ENCODE results near the gene FGF22.

DNA sequence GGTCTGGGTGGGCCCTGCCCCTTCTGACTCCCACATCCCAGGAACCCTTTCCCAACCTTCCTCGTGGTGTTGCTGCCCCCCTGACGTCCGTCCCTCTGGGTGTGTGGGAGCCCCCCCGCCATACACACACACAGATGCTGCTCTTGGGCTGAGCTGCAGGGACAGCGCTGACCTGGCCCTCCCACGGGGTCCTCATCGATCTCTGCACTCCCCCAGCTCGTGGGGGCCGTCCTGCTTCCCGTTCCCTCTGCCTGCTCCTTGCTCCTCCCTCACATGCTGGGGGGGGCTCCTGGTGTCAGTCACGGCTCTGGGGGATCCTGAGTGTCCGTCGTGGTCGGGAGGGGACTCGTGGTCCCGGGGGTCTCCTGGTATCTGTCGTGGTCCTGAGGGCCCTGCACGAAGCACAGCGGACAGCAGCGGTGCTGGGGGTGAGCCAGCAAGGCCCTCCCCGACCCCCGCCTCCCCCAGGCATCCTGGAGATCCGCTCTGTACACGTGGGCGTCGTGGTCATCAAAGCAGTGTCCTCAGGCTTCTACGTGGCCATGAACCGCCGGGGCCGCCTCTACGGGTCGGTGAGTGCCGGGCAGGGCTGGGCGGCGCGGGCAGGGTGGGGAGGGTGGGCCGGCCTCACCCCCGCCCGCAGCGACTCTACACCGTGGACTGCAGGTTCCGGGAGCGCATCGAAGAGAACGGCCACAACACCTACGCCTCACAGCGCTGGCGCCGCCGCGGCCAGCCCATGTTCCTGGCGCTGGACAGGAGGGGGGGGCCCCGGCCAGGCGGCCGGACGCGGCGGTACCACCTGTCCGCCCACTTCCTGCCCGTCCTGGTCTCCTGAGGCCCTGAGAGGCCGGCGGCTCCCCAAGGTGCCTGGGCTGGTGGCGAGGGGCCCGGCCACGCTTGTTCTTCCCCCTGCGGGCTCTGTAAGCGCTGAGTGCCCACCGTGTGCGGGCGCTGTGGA lies 3.4 kb downstream of the FGF22 start:
- TF ChIP-seq, protein P1, sequence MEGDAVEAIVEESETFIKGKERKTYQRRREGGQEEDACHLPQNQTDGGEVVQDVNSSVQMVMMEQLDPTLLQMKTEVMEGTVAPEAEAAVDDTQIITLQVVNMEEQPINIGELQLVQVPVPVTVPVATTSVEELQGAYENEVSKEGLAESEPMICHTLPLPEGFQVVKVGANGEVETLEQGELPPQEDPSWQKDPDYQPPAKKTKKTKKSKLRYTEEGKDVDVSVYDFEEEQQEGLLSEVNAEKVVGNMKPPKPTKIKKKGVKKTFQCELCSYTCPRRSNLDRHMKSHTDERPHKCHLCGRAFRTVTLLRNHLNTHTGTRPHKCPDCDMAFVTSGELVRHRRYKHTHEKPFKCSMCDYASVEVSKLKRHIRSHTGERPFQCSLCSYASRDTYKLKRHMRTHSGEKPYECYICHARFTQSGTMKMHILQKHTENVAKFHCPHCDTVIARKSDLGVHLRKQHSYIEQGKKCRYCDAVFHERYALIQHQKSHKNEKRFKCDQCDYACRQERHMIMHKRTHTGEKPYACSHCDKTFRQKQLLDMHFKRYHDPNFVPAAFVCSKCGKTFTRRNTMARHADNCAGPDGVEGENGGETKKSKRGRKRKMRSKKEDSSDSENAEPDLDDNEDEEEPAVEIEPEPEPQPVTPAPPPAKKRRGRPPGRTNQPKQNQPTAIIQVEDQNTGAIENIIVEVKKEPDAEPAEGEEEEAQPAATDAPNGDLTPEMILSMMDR (IDR thresholded peaks at IDR 0.05), result no peak
- TF ChIP-seq POLR2A (IDR thresholded peaks at IDR 0.05) (no peak), POLR2AphosphoS5 (IDR thresholded peaks at IDR 0.05) (no peak), EP300 (IDR thresholded peaks at IDR 0.05) (no peak)

All from upper lobe of left lung (tissue), 4 donors.